Measurements from ENCODE around the gene TNFAIP3.

DNA sequence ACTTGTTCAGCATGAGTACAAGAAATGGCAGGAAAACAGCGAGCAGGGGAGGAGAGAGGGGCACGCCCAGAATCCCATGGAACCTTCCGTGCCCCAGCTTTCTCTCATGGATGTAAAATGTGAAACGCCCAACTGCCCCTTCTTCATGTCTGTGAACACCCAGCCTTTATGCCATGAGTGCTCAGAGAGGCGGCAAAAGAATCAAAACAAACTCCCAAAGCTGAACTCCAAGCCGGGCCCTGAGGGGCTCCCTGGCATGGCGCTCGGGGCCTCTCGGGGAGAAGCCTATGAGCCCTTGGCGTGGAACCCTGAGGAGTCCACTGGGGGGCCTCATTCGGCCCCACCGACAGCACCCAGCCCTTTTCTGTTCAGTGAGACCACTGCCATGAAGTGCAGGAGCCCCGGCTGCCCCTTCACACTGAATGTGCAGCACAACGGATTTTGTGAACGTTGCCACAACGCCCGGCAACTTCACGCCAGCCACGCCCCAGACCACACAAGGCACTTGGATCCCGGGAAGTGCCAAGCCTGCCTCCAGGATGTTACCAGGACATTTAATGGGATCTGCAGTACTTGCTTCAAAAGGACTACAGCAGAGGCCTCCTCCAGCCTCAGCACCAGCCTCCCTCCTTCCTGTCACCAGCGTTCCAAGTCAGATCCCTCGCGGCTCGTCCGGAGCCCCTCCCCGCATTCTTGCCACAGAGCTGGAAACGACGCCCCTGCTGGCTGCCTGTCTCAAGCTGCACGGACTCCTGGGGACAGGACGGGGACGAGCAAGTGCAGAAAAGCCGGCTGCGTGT lies 11.6 kb downstream of the TNFAIP3 start:
- TF ChIP-seq, protein P1, sequence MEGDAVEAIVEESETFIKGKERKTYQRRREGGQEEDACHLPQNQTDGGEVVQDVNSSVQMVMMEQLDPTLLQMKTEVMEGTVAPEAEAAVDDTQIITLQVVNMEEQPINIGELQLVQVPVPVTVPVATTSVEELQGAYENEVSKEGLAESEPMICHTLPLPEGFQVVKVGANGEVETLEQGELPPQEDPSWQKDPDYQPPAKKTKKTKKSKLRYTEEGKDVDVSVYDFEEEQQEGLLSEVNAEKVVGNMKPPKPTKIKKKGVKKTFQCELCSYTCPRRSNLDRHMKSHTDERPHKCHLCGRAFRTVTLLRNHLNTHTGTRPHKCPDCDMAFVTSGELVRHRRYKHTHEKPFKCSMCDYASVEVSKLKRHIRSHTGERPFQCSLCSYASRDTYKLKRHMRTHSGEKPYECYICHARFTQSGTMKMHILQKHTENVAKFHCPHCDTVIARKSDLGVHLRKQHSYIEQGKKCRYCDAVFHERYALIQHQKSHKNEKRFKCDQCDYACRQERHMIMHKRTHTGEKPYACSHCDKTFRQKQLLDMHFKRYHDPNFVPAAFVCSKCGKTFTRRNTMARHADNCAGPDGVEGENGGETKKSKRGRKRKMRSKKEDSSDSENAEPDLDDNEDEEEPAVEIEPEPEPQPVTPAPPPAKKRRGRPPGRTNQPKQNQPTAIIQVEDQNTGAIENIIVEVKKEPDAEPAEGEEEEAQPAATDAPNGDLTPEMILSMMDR (IDR thresholded peaks at IDR 0.05) = no peak
- TF ChIP-seq POLR2A (IDR thresholded peaks at IDR 0.05) (no peak), POLR2AphosphoS5 (IDR thresholded peaks at IDR 0.05) (peak in 1 of 2 donors; percentile 25), EP300 (IDR thresholded peaks at IDR 0.05) (no peak)
